Esophagus (tissue), 2 donors: ENCODE results near the gene ADAMTS14. TPM values are rescaled to one million over a fixed set of nuclear protein-coding genes. Genes with fewer than 3 reads are reported as not detected.

Experiments
- H3K27ac ChIP-seq, 2 donors: one replicate each; pipeline ENCODE4 v1.5.1; 2013; ENCODE audit warnings: low read depth in 2 of 2, mild to moderate bottlenecking in 2 of 2, inconsistent platforms in 1 of 2, low read length in 1 of 2, moderate library complexity in 1 of 2
- H3K27me3 ChIP-seq, 2 donors: one replicate each; pipeline ENCODE4 v1.6.1; 2013; ENCODE audit warnings: low read length in 2 of 2, control low read depth in 1 of 2, mild to moderate bottlenecking in 1 of 2; ENCODE audit not compliant: insufficient read depth in 2 of 2, control insufficient read depth in 1 of 2
- H3K36me3 ChIP-seq, 2 donors: one replicate each; pipeline ENCODE4 v1.6.1; 2013; ENCODE audit warnings: low read length in 1 of 2; ENCODE audit not compliant: control insufficient read depth in 2 of 2, insufficient read depth in 2 of 2
- H3K4me1 ChIP-seq, 2 donors: one replicate each; pipeline ENCODE4 v1.6.1; 2013; ENCODE audit warnings: low read length in 1 of 2; ENCODE audit not compliant: control insufficient read depth in 2 of 2, insufficient read depth in 2 of 2
- H3K4me3 ChIP-seq, 2 donors: one replicate each; pipeline ENCODE4 v1.5.1; 2013; ENCODE audit warnings: low read length in 2 of 2, mild to moderate bottlenecking in 2 of 2, low read depth in 1 of 2, moderate library complexity in 1 of 2
- H3K9me3 ChIP-seq, 2 donors: one replicate each; pipeline ENCODE4 v1.6.1; 2013; ENCODE audit warnings: mild to moderate bottlenecking in 2 of 2, low read depth in 1 of 2, low read length in 1 of 2, moderate library complexity in 1 of 2; ENCODE audit not compliant: control insufficient read depth in 2 of 2, insufficient read depth in 1 of 2
- WGBS, 2 donors: extraction: QIAGEN DNeasy Blood & Tissue Kit; methylation state at CpG; one replicate each; pipeline ENCODE4 v1.1.7; 2013; 5-methylcytosine and 5-hydroxymethylcytosine counted together
- polyA plus RNA-seq, 2 donors: library from polyadenylated mRNA; stranded (reverse); fragments of 200-250 nt; gene quantifications; one replicate each; pipeline ENCODE4 v1.2.3, GENCODE V29; 2013
- donor health status: healthy with polysubstance abuse.
- donor health status: Bipolar disorder and iron deficiency.

Gene ADAMTS14
- polyA plus RNA-seq, 2 donors = 0.59 to 2.2 TPM

DNA sequence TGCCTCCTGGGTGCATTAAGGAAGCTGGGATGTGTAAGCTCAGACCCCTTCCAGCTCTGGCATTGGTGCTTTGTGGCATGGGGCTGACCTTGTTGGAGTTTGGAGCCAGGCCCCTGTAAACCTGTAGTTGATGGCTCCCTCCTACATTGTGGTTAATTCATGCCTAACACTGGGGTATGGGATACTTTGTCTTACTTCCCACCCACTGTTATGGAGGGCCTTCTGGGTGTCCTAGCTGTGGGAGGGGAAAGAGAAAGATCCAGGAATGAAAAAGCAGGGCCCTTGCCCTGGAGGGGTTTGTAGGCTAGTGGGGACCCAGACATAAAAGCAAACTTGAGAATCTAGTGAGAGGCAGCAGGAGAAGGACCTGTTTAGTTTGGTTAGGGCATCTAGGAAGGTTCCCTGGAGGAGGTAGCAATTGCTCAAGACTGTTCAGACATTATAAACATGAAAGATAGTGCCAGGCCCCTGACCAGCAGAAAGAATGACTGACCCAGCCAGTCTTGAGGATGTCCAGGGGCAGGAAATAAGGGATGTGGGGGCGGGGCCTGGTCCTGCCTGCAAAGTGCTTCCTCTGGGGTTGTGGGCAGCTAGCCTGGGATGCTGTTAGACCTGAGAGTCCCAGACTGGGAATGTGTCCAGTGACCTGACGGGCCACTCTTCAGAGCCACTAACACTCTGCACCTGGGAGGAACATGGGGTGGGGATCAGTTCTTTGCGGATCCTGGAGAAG lies 6.6 kb downstream of the ADAMTS14 start:
- Histone ChIP-seq H3K9me3 (no peaks in the 10 kb centered on the region), H3K27me3 (no peaks in the 10 kb centered on the region), H3K36me3 (no peaks in the 10 kb centered on the region), H3K27ac (no peak overlapping the region), H3K4me3 (no peak overlapping the region), H3K4me1 (peaks cover 0 to 18% of the 10 kb centered on the region in 2 donors)
- 80 to 91% methylated on average over 3 of the region's 3 CpGs for WGBS, 2 donors

- H3K4me3 ChIP-seq = no peak overlapping the region
- H3K36me3 ChIP-seq = no peaks in the 10 kb centered on the region
- 75 to 82% methylated on average over 10 of the region's 10 CpGs for WGBS, 2 donors
- H3K27me3 ChIP-seq = no peaks in the 10 kb centered on the region
- no peaks in the 10 kb centered on the region for H3K9me3 ChIP-seq
- peaks cover 0 to 17% of the 10 kb centered on the region in 2 donors for H3K4me1 ChIP-seq
- H3K27ac ChIP-seq = no peak overlapping the region
Observed at GRCh38 chr10:70679498-70679897, 7.2 kb downstream of the ADAMTS14 start.

GRCh38 chr10:70680899-70681730 lies 8.8 kb downstream of the ADAMTS14 start:
- Histone ChIP-seq H3K27ac (no peak overlapping the region), H3K36me3 (no peaks in the 10 kb centered on the region), H3K4me1 (peaks cover 0 to 7% of the 10 kb centered on the region in 2 donors), H3K9me3 (no peaks in the 10 kb centered on the region), H3K27me3 (no peaks in the 10 kb centered on the region), H3K4me3 (no peak overlapping the region)
- 62 to 68% methylated on average over 11 of the region's 11 CpGs for WGBS, 2 donors

GRCh38 chr10:70681731-70682005 lies 9.4 kb downstream of the ADAMTS14 start:
- Histone ChIP-seq H3K27ac (no peak overlapping the region), H3K4me3 (no peak overlapping the region), H3K36me3 (no peaks in the 10 kb centered on the region), H3K4me1 (peaks cover 0 to 7% of the 10 kb centered on the region in 2 donors), H3K9me3 (no peaks in the 10 kb centered on the region), H3K27me3 (no peaks in the 10 kb centered on the region)
- whole genome bisulfite sequencing, 2 donors = 49 to 100% methylated on average over 2 of the region's 2 CpGs

DNA sequence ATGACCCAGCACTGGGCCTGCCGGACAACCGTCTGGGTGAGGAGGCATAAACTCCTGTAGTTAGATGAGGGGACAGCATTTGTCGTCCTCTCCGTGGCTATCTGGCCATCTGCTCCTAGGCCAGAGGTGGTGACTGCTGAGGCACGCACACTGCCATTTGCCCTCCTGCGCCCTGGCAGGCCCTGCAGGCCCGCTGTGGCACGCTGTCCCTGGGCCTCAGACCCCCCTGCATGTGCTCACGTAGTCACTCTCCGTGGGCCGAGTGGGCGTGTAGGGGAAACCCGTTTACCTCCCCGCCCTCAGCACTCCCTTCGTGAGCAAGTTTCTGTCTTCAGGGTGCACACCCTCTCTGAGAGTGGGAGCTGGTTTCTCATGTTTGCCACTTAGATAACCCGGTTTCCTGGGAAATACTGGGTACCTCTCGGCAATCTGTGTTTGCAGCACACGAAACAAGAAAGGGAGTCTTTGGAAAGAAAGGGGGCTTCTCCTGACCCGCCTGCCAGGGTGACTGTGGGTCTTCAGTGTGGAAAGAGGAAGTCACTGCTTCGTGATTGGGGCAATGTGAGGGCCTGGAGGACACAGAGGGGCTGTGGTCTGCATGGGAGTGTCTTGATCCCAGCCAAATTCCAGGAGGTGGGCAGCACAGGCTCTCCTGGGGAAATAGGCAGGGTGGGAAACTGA lies 10.8 kb downstream of the ADAMTS14 start:
- H3K4me3 ChIP-seq = no peak overlapping the region
- peaks cover 0 to 7% of the 10 kb centered on the region in 2 donors for H3K4me1 ChIP-seq
- H3K27me3 ChIP-seq = no peaks in the 10 kb centered on the region
- H3K27ac ChIP-seq = no peak overlapping the region
- H3K36me3 ChIP-seq = no peaks in the 10 kb centered on the region
- H3K9me3 ChIP-seq = no peaks in the 10 kb centered on the region
- WGBS, 2 donors = 63 to 68% methylated on average over 20 of the region's 20 CpGs

- Histone ChIP-seq H3K9me3 (no peaks in the 10 kb centered on the region), H3K27ac (no peak overlapping the region), H3K4me3 (no peak overlapping the region), H3K27me3 (no peaks in the 10 kb centered on the region), H3K36me3 (no peaks in the 10 kb centered on the region), H3K4me1 (peaks cover 0 to 7% of the 10 kb centered on the region in 2 donors)
- WGBS, 2 donors = 81% methylated on average over 6 of the region's 6 CpGs
Observed at GRCh38 chr10:70683601-70683934, 11.3 kb downstream of the ADAMTS14 start.

- 92 to 95% methylated on average over 5 of the region's 5 CpGs for WGBS, 2 donors
- Histone ChIP-seq H3K27ac (no peak overlapping the region), H3K9me3 (no peaks in the 10 kb centered on the region), H3K4me3 (no peak overlapping the region), H3K4me1 (peaks cover 0 to 7% of the 10 kb centered on the region in 2 donors), H3K27me3 (no peaks in the 10 kb centered on the region), H3K36me3 (no peaks in the 10 kb centered on the region)
Observed at GRCh38 chr10:70683940-70684339, 11.6 kb downstream of the ADAMTS14 start.

GRCh38 chr10:70684374-70684773 lies 12.1 kb downstream of the ADAMTS14 start:
- Histone ChIP-seq H3K9me3 (no peaks in the 10 kb centered on the region), H3K4me3 (no peak overlapping the region), H3K27me3 (no peaks in the 10 kb centered on the region), H3K27ac (no peak overlapping the region), H3K4me1 (peaks cover 0 to 7% of the 10 kb centered on the region in 2 donors), H3K36me3 (no peaks in the 10 kb centered on the region)
- 91 to 95% methylated on average over 3 of the region's 3 CpGs for WGBS, 2 donors

GRCh38 chr10:70684839-70685454 lies 12.6 kb downstream of the ADAMTS14 start:
- no peaks in the 10 kb centered on the region for H3K9me3 ChIP-seq
- WGBS, 2 donors = 79 to 87% methylated on average over 4 of the region's 4 CpGs
- no peaks in the 10 kb centered on the region for H3K27me3 ChIP-seq
- H3K36me3 ChIP-seq = no peaks in the 10 kb centered on the region
- peaks cover 0 to 7% of the 10 kb centered on the region in 2 donors for H3K4me1 ChIP-seq
- H3K4me3 ChIP-seq = no peak overlapping the region
- H3K27ac ChIP-seq = no peak overlapping the region
